Measurements from ENCODE around the gene ACOT7. TPM values are rescaled to one million over a fixed set of nuclear protein-coding genes. Genes with fewer than 3 reads are reported as not detected.

ACOT7 gene
- total RNA-seq, 2 donors from 2014 or later, result 17.6 to 26.5 TPM

DNA sequence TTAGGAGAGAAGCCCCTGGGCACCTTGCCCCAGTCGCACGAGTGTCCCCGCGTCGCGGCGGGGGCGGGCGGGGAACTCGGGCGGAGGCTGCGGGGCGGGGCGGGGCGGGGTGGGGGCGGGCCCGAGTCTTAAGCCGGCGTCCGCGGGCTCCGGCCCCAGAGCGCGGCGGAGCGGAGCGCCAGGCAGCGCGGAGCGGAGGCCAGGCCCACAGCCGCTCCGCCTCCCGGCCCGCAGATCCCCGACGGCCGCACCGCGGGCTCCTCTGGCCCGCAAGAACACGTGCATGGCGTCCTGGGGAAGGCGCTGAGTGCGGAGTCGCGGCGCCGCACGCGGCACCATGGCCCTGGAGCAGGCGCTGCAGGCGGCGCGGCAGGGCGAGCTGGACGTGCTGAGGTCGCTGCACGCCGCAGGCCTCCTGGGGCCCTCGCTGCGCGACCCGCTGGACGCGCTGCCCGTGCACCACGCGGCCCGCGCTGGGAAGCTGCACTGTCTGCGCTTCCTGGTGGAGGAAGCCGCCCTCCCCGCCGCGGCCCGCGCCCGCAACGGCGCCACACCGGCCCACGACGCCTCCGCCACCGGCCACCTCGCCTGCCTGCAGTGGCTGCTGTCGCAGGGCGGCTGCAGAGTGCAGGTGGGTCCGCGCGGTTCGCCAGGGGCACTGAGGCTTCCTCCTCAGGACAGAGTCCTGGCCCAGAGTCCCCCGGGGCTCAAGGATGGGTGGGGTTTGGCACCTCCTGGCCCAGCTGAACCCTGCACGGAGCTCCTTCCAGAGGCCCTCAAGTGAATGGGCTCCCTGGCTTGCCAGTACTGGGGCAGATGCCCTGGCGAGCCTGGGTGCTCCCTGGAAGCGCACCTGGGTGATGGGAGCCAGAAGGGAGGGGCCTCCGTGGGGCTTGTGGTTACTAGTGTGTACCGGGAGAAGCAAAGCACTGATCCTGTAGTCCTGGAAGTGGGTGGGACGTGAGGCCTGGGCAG lies 31.3 kb upstream of the ACOT7 start, which contains the start of gene ESPN:
Gene ESPN, plus strand, starts transcription at position 158 of the 975 bp plus-strand sequence. Its CDS starts 180 bp downstream, at position 338.
- DNase-seq (ENCODE audit: low spot score), result no peak
- intact Hi-C loops (cut with DNase I), result no loop called here

GRCh38 chr1:6424000-6424565 lies 30.5 kb upstream of the ACOT7 start:
- DNase-seq (ENCODE audit: low spot score), result no peak
- intact Hi-C loops (cut with DNase I), result no loop called here

DNA sequence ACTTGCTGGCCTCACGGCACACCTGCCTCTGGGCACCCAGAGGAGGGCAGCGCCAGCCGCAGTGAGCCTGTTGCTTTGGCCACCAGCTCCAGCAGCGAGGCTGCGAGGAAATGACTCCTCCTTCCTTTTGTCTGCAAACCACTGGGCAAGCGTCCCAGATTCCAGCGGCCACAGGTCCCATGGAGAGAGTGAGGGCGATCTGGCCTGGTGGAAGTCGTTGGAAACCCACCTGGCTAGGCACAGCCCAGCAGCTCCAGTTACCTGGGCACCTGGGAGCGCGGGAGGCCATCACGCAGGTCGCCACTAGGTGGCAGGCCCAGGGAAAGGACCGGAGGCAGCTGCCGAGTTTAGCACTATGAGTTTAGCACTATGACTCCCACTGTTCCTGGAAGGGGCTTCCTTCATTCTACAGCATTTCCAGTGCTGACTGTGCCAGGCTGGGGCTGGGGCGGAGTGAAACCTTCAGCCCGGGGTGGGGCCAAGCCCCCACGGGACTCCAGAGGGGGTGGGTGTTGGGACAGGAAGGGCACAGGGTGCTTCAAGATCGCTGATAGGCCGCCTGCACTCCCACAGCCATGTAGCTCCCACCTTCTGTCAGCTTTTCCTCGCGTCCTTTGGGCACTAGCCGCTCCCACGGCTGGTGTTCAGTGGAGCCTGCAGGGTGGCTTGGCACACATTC lies 29.9 kb upstream of the ACOT7 start:
- DNase-seq (ENCODE audit: low spot score), result no peak
- intact Hi-C loops (cut with DNase I), result no loop called here

GRCh38 chr1:6421266-6421665 lies 27.7 kb upstream of the ACOT7 start:
- intact Hi-C loops (cut with DNase I), result no loop called here
- DNase-seq (ENCODE audit: low spot score), result no peak

GRCh38 chr1:6420454-6421042 lies 27.0 kb upstream of the ACOT7 start:
- no peak for DNase-seq (ENCODE audit: low spot score)

GRCh38 chr1:6419804-6420453 lies 26.4 kb upstream of the ACOT7 start, which contains the start of gene HES2:
Gene HES2 (minus strand): TSS chr1:6419919. CDS start chr1:6419820, 99 bp downstream.
- intact Hi-C loops (cut with DNase I), result no loop called here
- DNase-seq (ENCODE audit: low spot score), result no peak

More at GRCh38 chr1:6420454-6421042, 27.0 kb upstream of the ACOT7 start:
- intact Hi-C loops (cut with DNase I), result no loop called here

DNA sequence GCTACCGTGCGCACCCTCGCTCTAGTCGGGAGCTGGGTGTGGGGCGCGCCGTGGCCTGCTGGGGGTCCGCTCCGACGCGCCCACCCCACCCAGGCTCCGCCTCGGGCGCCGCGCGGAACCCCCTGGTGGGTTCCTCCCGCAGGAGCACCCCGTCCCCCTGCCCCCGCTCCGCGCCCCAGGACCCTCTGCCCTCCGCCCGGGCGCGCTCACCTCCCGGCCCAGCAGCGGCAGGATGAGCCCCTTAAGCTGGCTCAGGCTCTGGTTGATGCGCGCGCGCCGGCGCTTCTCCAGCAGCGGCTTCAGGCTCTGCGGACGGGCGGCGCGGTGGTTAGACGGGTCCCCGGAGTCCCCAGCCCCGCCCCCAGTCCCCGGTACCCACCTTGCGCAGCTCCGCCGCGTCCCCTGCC lies 25.8 kb upstream of the ACOT7 start:
- DNase-seq (ENCODE audit: low spot score), result no peak
- intact Hi-C loops (cut with DNase I), result no loop called here

GRCh38 chr1:6418668-6419396 lies 25.3 kb upstream of the ACOT7 start:
- DNase-seq (ENCODE audit: low spot score), result no peak
- intact Hi-C loops (cut with DNase I), result no loop called here

DNA sequence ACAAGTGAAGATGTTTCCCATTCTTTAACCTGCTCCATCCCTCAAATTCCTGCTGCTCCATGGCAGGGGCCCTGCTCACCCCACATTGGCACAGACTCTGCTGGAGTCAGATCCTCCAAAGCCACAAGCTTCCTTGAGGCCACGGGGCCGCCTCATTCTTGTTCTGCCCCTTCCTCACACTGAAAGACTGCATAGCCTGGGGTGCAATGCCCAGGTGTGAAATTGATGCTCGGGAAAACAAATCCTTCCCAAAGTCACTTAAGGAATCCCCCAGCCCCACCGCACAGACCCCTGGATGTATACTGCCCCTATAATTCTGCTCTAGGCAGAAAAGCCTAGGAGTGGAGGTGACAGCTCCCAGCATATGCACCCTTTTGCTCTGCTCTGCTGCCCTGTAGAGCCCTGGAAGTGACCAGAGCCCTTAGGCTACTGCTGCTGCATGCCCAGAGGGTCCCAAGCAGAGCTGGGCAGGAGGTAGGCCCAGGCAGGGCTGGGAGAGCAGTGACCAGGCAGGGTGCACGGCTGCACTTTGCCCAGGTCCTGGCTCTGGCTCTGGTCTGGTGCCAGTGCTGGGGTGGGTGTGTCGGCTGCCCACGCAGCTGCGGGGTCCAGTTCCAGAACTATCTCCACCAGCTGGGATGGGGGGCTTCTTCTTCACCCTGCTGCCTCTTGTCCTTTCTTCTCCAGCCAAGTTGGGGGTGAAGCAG lies 24.5 kb upstream of the ACOT7 start:
- intact Hi-C loops (cut with DNase I), result no loop called here
- DNase-seq (ENCODE audit: low spot score), result no peak

- DNase-seq (ENCODE audit: low spot score), result no peak
- intact Hi-C loops (cut with DNase I), result no loop called here
Measured at GRCh38 chr1:6416906-6417305, 23.3 kb upstream of the ACOT7 start.

GRCh38 chr1:6416295-6416656 lies 22.7 kb upstream of the ACOT7 start:
- intact Hi-C loops (cut with DNase I), result no loop called here

GRCh38 chr1:6414881-6415626 lies 21.5 kb upstream of the ACOT7 start:
- DNase-seq (ENCODE audit: low spot score), result no peak
- intact Hi-C loops (cut with DNase I), result no loop called here

More at GRCh38 chr1:6416295-6416656, 22.7 kb upstream of the ACOT7 start:
- no peak for DNase-seq (ENCODE audit: low spot score)

DNA sequence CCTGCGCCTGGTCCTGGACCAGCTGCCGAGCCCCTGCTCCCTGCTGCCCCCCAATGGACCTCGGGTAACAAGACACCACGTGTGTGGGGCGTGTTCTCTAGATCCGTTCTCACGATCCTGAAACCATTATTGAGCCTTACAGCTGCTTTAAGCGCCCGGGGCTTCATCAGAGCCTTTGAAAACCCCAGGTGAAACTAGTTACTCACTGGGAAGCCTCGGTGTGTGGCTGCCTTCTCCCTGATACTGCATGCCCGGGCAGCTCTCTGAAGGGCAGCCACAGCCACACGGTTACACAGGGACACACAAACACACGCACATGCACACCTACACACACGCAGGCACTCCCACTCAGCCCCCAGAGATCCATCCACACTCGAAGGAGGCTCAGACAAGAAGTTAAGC lies 20.9 kb upstream of the ACOT7 start:
- intact Hi-C loops (cut with DNase I), result no loop called here
- DNase-seq (ENCODE audit: low spot score), result no peak

DNA sequence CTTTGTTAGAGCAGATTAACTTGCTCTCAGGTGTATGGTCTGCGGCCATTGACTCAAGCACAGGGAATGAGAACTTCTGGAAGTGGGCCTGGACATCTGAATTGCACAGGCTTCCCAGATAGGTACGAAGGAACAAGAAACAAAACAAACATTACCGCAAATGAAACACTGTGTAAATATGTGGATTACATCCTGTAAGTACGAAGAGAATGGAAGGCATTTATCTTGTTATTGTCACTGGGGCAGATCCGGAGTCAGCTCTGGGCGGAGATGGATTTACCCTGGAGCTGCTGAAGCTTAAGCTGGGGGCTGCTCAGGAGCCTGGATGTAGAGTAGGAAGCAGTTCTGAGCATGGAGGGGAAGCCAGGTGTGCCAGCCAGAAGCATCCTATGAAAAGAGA lies 19.3 kb upstream of the ACOT7 start:
- intact Hi-C loops (cut with DNase I), result no loop called here
- no peak for DNase-seq (ENCODE audit: low spot score)

DNA sequence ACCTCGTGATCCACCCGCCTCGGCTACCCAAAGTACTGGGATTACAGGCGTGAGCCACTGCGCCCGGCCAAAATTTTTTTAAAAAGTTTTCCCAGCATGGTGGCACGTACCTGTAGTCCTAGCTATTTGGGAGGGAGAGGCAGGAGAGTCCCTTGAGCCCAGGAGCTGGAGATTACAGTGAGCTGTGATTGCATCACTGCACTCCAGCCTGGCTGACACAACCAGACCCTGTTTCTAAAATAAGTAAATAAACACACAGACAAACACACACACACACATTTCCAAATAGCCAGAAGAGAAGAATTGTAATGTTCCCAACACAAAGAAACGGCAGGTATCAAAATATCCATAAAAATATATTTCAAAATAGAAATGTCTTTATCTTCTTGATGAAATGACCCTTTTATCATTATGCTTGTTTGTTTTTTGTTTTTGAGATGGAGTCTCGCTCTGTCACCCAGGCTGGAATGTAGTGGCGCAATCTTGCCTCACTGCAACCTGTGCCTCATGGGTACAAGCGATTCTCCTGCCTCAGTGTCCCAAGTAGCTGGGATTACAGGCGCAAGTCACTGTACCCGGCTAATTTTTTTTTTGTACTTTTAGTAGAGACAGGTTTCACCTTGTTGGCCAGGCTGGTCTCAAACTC lies 16.8 kb upstream of the ACOT7 start:
- intact Hi-C loops (cut with DNase I), result no loop called here
- DNase-seq (ENCODE audit: low spot score), result no peak

DNA sequence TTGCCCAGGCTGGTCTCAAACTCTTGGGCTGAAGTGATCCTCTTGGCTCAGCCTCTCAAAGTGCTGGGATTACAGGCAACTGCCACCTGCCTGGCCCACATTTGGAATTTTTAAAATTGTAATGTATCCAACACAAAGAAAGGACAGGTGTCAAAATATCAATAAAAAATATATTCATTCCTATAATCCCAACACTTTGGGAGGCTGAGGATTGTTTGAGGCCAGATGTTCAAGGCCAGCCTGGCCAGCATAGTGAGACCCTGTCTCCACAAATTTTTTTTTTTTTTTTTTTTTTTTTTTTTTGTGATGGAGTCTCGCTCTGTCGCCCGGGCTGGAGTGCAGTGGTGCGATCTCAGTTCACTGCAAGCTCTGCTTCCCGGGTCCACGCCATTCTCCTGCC lies 16.2 kb upstream of the ACOT7 start:
- intact Hi-C loops (cut with DNase I), result loop anchor here (5.0 to 10.0 kb wide), 2 partner anchors 162 to 345 kb away; no protein-coding TSS in a partner anchor
- no peak for DNase-seq (ENCODE audit: low spot score)

DNA sequence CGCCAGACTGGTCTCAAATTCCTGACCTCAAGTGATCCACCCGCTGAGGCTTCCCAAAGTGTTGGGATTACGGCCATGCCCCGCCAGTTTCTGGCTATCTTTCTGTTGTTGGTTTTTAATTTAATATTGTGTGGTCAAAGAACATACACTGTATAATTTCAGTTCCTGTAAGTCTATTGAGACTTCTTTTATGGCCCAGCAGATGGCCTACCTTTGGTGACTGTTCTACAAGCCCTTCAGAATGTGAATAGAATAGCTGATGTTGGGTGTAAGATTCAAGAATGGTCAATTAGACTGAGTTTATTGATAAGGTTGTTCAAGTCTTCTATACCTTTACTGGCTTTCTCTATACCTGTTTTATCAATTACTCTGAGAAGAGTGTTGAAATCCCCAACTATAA lies 15.5 kb upstream of the ACOT7 start:
- intact Hi-C loops (cut with DNase I), result loop anchor here (5.0 to 10.0 kb wide), 2 partner anchors 162 to 344 kb away; no protein-coding TSS in a partner anchor
- DNase-seq (ENCODE audit: low spot score), result no peak
